ENCODE measurements around the gene LLPH. TPM values are rescaled to one million over a fixed set of nuclear protein-coding genes. Genes with fewer than 3 reads are reported as not detected.

Gene LLPH
- total RNA-seq, 1 experiment from 2014 or later = 51.3 TPM

GRCh38 chr12:66170606-66171005, 40.1 kb upstream of the LLPH start:
- H3K9me3 ChIP-seq (ENCODE audit: low read depth, low read length, poor library complexity, severe bottlenecking) = peaks cover 4% of the 10 kb centered on the region
- POLR2A ChIA-PET (ENCODE audit: low non-redundant PET) = no interaction called here

GRCh38 chr12:66169221-66170170, 38.9 kb upstream of the LLPH start, which contains the start of gene TMBIM4:
TSS of gene TMBIM4 (minus strand) at chr12:66169996. CDS start at chr12:66169951, 45 bp downstream.
- POLR2A ChIA-PET (ENCODE audit: low non-redundant PET) = interaction anchor here (0.5 to 0.7 kb wide), 4 partner anchors 94 to 1424 kb away, joined by 3 to 4 read pairs (median 3); no protein-coding TSS in a partner anchor
- no TSS peak for BruUV-seq (replicated peaks)
- Histone ChIP-seq H3K27ac (ENCODE audit: low read depth, low read length, poor library complexity, severe bottlenecking) (peak within 1 kb of the TSS; percentile 97), H3K4me3 (ENCODE audit: low read depth, low read length, poor library complexity, severe bottlenecking) (peak within 1 kb of the TSS; percentile 71), H3K36me3 (ENCODE audit: insufficient read depth, low read length, poor library complexity, severe bottlenecking) (peaks cover 20% of the 10 kb centered on the region), H3K4me1 (ENCODE audit: insufficient read depth, low read length, poor library complexity, severe bottlenecking) (peaks cover 9% of the 10 kb centered on the region), H3K9me3 (ENCODE audit: low read depth, low read length, poor library complexity, severe bottlenecking) (peaks cover 15% of the 10 kb centered on the region), H3K27me3 (replicated peaks; ENCODE audit: insufficient read depth, low read depth, low read length, poor library complexity) (no peaks in the 10 kb centered on the region)
- intact Hi-C loops (cut with micrococcal nuclease; ENCODE audit: unreplicated experiment) = loop anchor here (1.0 kb wide), 1 partner anchor 102 kb away; no protein-coding TSS in a partner anchor
- DNase-seq (ENCODE audit: low spot score) = peak; percentile 98
- CTCF ChIA-PET = interaction anchor here (0.6 to 1.6 kb wide), 9 partner anchors 10 to 1352 kb away, joined by 3 to 11 read pairs (median 4); partner anchors contain the start of gene LLPH
- TF ChIP-seq CTCF (conservative IDR thresholded peaks at IDR 0.05; ENCODE audit: low read depth, low read length) (peak; percentile 58), EZH2 (IDR thresholded peaks at IDR 0.05; ENCODE audit: borderline replicate concordance, low read depth, low read length, poor library complexity, severe bottlenecking) (no peak)

More at GRCh38 chr12:66170606-66171005, 40.1 kb upstream of the LLPH start:
- Histone ChIP-seq H3K4me3 (ENCODE audit: low read depth, low read length, poor library complexity, severe bottlenecking) (peak overlapping the region; percentile 71), H3K4me1 (ENCODE audit: insufficient read depth, low read length, poor library complexity, severe bottlenecking) (peaks cover 9% of the 10 kb centered on the region), H3K36me3 (ENCODE audit: insufficient read depth, low read length, poor library complexity, severe bottlenecking) (peaks cover 9% of the 10 kb centered on the region), H3K27me3 (replicated peaks; ENCODE audit: insufficient read depth, low read depth, low read length, poor library complexity) (no peaks in the 10 kb centered on the region), H3K27ac (ENCODE audit: low read depth, low read length, poor library complexity, severe bottlenecking) (no peak overlapping the region)
- BruUV-seq (replicated peaks) = no TSS peak
- CTCF ChIA-PET = interaction anchor here (0.7 to 1.6 kb wide), 2 partner anchors 11 to 30 kb away, joined by 4 to 5 read pairs; no protein-coding TSS in a partner anchor
- intact Hi-C loops (cut with micrococcal nuclease; ENCODE audit: unreplicated experiment) = no loop called here
- TF ChIP-seq CTCF (conservative IDR thresholded peaks at IDR 0.05; ENCODE audit: low read depth, low read length) (no peak), EZH2 (IDR thresholded peaks at IDR 0.05; ENCODE audit: borderline replicate concordance, low read depth, low read length, poor library complexity, severe bottlenecking) (no peak)
- DNase-seq (ENCODE audit: low spot score) = no peak

GRCh38 chr12:66168410-66168809, 37.9 kb upstream of the LLPH start:
- Histone ChIP-seq H3K4me1 (ENCODE audit: insufficient read depth, low read length, poor library complexity, severe bottlenecking) (peaks cover 9% of the 10 kb centered on the region), H3K4me3 (ENCODE audit: low read depth, low read length, poor library complexity, severe bottlenecking) (peak overlapping the region; percentile 71), H3K27ac (ENCODE audit: low read depth, low read length, poor library complexity, severe bottlenecking) (peak overlapping the region; percentile 97), H3K27me3 (replicated peaks; ENCODE audit: insufficient read depth, low read depth, low read length, poor library complexity) (no peaks in the 10 kb centered on the region), H3K36me3 (ENCODE audit: insufficient read depth, low read length, poor library complexity, severe bottlenecking) (peaks cover 21% of the 10 kb centered on the region), H3K9me3 (ENCODE audit: low read depth, low read length, poor library complexity, severe bottlenecking) (peaks cover 21% of the 10 kb centered on the region)
- POLR2A ChIA-PET (ENCODE audit: low non-redundant PET) = interaction anchor here (0.5 kb wide), 1 partner anchor 1423 kb away, joined by 3 read pairs; no protein-coding TSS in a partner anchor
- BruUV-seq (replicated peaks) = no TSS peak
- TF ChIP-seq CTCF (conservative IDR thresholded peaks at IDR 0.05; ENCODE audit: low read depth, low read length) (no peak), EZH2 (IDR thresholded peaks at IDR 0.05; ENCODE audit: borderline replicate concordance, low read depth, low read length, poor library complexity, severe bottlenecking) (no peak)
- no peak for DNase-seq (ENCODE audit: low spot score)
- CTCF ChIA-PET = interaction anchor here (0.6 kb wide), 1 partner anchor 1350 kb away, joined by 4 read pairs; no protein-coding TSS in a partner anchor
- intact Hi-C loops (cut with micrococcal nuclease; ENCODE audit: unreplicated experiment) = no loop called here

Data from A673 (cell line).